ENCODE results near the gene NFIX. TPM values are rescaled to one million over a fixed set of nuclear protein-coding genes. Genes with fewer than 3 reads are reported as not detected.

The NFIX gene
- total and polyA plus RNA-seq, 2 of the 13 experiments (the other 11 are each of a cell fraction or from before 2014, with no cell fraction given): 3.4 to 5.4 TPM

DNA sequence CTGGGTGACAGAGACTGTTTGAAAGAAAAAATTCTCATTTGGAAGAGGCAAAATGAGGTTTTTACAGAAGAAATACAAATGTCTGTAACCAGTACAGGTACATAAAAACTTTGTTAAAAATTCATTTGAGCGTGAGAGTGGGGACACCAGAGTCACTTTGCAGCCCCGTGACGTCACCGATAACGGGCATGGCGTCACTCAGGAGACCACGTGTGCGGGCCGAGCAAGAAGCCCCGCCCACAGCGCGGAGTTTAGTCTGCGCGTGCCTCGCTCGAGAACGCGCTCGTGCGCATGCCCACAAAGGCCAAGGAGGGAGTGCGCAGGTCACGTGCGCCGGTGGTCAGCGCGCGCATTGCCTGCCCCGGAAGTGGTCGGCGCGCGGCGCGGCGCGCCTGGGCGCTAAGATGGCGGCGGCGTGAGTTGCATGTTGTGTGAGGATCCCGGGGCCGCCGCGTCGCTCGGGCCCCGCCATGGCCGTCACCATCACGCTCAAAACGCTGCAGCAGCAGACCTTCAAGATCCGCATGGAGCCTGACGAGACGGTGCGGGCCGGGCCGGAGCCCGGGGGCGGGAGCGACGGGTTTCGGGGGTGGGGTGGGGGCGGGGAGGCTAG lies 49.7 kb upstream of the NFIX start, which contains the start of gene RAD23A (continued):
- TF ChIP-seq, protein P1, sequence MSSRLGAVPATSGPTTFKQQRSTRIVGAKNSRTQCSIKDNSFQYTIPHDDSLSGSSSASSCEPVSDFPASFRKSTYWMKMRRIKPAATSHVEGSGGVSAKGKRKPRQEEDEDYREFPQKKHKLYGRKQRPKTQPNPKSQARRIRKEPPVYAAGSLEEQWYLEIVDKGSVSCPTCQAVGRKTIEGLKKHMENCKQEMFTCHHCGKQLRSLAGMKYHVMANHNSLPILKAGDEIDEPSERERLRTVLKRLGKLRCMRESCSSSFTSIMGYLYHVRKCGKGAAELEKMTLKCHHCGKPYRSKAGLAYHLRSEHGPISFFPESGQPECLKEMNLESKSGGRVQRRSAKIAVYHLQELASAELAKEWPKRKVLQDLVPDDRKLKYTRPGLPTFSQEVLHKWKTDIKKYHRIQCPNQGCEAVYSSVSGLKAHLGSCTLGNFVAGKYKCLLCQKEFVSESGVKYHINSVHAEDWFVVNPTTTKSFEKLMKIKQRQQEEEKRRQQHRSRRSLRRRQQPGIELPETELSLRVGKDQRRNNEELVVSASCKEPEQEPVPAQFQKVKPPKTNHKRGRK (CRISPR knock-in tag; IDR thresholded peaks at IDR 0.05): no peak
- TF ChIP-seq ZNF235 (CRISPR knock-in tag; IDR thresholded peaks at IDR 0.05; ENCODE audit: borderline replicate concordance) (no peak), CBFB (CRISPR knock-in tag; IDR thresholded peaks at IDR 0.05) (peak; percentile 96), SPEN (CRISPR knock-in tag; IDR thresholded peaks at IDR 0.05; ENCODE audit: low read depth) (peak; percentile 83), MZF1 (CRISPR knock-in tag; IDR thresholded peaks at IDR 0.05; ENCODE audit: borderline replicate concordance) (no peak), SNAPC2 (CRISPR knock-in tag; IDR thresholded peaks at IDR 0.05) (no peak), MXI1 (IDR thresholded peaks at IDR 0.05; ENCODE audit: borderline replicate concordance, low read depth, low read length) (peak; percentile 86; the same call in 1 of the 3 replicates), ARHGAP35 (CRISPR knock-in tag; IDR thresholded peaks at IDR 0.05; ENCODE audit: borderline replicate concordance) (peak; percentile 79; the same call in 1 of the 2 replicates), SATB2 (CRISPR knock-in tag; IDR thresholded peaks at IDR 0.05) (0 out of 2 replicates have a peak, but pooled peaks have one; percentile 34), KDM4B (CRISPR knock-in tag; IDR thresholded peaks at IDR 0.05) (no peak; the same call in 1 of the 2 replicates), ESRRA (CRISPR knock-in tag; IDR thresholded peaks at IDR 0.05; ENCODE audit: low read depth) (no peak), ZNF720 (CRISPR knock-in tag; IDR thresholded peaks at IDR 0.05) (no peak), ZNF101 (CRISPR knock-in tag; IDR thresholded peaks at IDR 0.05; ENCODE audit: borderline replicate concordance, low read depth) (no peak), ZNF557 (CRISPR knock-in tag; IDR thresholded peaks at IDR 0.05) (0 out of 2 replicates have a peak, but pooled peaks have one; percentile 81), SOX13 (IDR thresholded peaks at IDR 0.05) (no peak), SOX13 (CRISPR knock-in tag; conservative IDR thresholded peaks at IDR 0.05 in 1 of 2, IDR thresholded peaks at IDR 0.05 in 1 of 2) (peak in 1 of 2 experiments; percentile 57; a peak in 2 of 4 replicates), ZNF773 (CRISPR knock-in tag; IDR thresholded peaks at IDR 0.05; ENCODE audit: borderline replicate concordance) (peak; percentile 72; the same call in 1 of the 2 replicates), ZNF451 (CRISPR knock-in tag; IDR thresholded peaks at IDR 0.05) (peak; percentile 59; the same call in 1 of the 2 replicates)
- TF ChIP-seq, protein P2, sequence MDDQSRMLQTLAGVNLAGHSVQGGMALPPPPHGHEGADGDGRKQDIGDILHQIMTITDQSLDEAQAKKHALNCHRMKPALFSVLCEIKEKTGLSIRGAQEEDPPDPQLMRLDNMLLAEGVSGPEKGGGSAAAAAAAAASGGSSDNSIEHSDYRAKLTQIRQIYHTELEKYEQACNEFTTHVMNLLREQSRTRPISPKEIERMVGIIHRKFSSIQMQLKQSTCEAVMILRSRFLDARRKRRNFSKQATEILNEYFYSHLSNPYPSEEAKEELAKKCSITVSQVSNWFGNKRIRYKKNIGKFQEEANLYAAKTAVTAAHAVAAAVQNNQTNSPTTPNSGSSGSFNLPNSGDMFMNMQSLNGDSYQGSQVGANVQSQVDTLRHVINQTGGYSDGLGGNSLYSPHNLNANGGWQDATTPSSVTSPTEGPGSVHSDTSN (CRISPR knock-in tag; IDR thresholded peaks at IDR 0.05; ENCODE audit: borderline replicate concordance): peak; percentile 69; the same call in 1 of the 2 replicates
- TF ChIP-seq, protein P3, sequence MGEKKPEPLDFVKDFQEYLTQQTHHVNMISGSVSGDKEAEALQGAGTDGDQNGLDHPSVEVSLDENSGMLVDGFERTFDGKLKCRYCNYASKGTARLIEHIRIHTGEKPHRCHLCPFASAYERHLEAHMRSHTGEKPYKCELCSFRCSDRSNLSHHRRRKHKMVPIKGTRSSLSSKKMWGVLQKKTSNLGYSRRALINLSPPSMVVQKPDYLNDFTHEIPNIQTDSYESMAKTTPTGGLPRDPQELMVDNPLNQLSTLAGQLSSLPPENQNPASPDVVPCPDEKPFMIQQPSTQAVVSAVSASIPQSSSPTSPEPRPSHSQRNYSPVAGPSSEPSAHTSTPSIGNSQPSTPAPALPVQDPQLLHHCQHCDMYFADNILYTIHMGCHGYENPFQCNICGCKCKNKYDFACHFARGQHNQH (CRISPR knock-in tag; IDR thresholded peaks at IDR 0.05): peak; percentile 85
- TF ChIP-seq, protein P4, sequence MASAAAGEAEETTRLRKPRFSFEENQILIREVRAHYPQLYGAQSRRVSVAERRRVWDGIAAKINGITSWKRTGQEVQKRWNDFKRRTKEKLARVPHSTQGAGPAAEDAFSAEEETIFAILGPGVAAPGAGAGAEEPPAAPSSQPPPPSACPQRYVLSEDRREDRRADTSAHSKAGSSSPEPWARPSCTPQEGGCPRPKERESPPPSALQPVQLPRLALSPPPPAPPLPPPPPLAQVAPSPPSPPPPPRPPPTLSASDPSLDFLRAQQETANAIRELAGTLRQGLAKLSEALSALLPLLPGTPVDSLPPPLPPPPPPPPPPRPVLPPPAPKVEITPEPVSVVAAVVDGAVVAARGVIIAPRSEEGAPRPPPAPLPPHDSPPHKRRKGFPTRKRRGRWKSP (CRISPR knock-in tag; IDR thresholded peaks at IDR 0.05): peak; percentile 91
- TF ChIP-seq, protein P5, sequence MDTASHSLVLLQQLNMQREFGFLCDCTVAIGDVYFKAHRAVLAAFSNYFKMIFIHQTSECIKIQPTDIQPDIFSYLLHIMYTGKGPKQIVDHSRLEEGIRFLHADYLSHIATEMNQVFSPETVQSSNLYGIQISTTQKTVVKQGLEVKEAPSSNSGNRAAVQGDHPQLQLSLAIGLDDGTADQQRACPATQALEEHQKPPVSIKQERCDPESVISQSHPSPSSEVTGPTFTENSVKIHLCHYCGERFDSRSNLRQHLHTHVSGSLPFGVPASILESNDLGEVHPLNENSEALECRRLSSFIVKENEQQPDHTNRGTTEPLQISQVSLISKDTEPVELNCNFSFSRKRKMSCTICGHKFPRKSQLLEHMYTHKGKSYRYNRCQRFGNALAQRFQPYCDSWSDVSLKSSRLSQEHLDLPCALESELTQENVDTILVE (CRISPR knock-in tag; IDR thresholded peaks at IDR 0.05): peak; percentile 77; the same call in 1 of the 2 replicates
